CD4-positive, alpha-beta memory T cell (primary cell): Measurements from ENCODE around the gene GEN1. TPM values are rescaled to one million over a fixed set of nuclear protein-coding genes. Genes with fewer than 3 reads are reported as not detected.
"Not testable (repeated sequence)": the region's sequence is repeated elsewhere in the genome, so short reads cannot be mapped to it uniquely, and the experiment has no call there.

ENCODE experiments used
- CTCF ChIA-PET: fragments of 350-600 bp; sonication (Branson Sonifier 250); formaldehyde crosslinking; loops from one replicate; lab custom pipeline; 2021; ENCODE audit warnings: inconsistent platforms; ENCODE audit not compliant: partially characterized antibody; lab: Charles Lee
- POLR2A ChIA-PET: fragments of 350-600 bp; sonication (Branson Sonifier 250); formaldehyde crosslinking; loops from one replicate; lab custom pipeline; 2021; ENCODE audit not compliant: partially characterized antibody; lab: Charles Lee
- DNase-seq, 5 donors: peaks; one replicate each; pipeline versions ENCODE4 v3.0.0 to v3.0.0-alpha.2; 2020 to 2022; ENCODE audit warnings: mixed read lengths in 1 of 5
- H3K27ac ChIP-seq: one replicate; pipeline ENCODE4 v1.7.0; 2013; ENCODE audit warnings: low read depth, low read length
- H3K27me3 ChIP-seq: 2 replicates; pipeline ENCODE4 v1.7.0; 2013; ENCODE audit warnings: mild to moderate bottlenecking, low read length, moderate library complexity; ENCODE audit not compliant: insufficient read depth
- H3K36me3 ChIP-seq: 2 replicates; pipeline ENCODE4 v1.7.0; 2013; ENCODE audit warnings: mild to moderate bottlenecking, low read length, moderate library complexity; ENCODE audit not compliant: insufficient read depth
- H3K4me1 ChIP-seq: 2 replicates; pipeline ENCODE4 v1.7.0; 2013; ENCODE audit warnings: mild to moderate bottlenecking, low read length, moderate library complexity; ENCODE audit not compliant: insufficient read depth
- H3K4me3 ChIP-seq, 2 donors: one replicate each; pipeline ENCODE4 v1.7.0; 2013; ENCODE audit warnings: low read length in 2 of 2, mild to moderate bottlenecking in 1 of 2
- H3K9me3 ChIP-seq, 2 donors: one replicate each; pipeline ENCODE4 v1.7.0; 2013; ENCODE audit warnings: low read length in 2 of 2, control low read depth in 1 of 2; ENCODE audit not compliant: control insufficient read depth in 1 of 2
- H3K27ac Mint-ChIP-seq, 7 donors: one replicate each; pipeline ENCODE4 v1.8.0; 2020 to 2021; ENCODE audit warnings: mixed read lengths in 7 of 7, mild to moderate bottlenecking in 6 of 7, inconsistent platforms in 3 of 7, moderate library complexity in 3 of 7
- H3K27me3 Mint-ChIP-seq, 2 donors: one replicate each; pipeline ENCODE4 v1.8.0; 2020 to 2021; ENCODE audit warnings: mixed read lengths in 2 of 2
- H3K36me3 Mint-ChIP-seq, 2 donors: one replicate each; pipeline ENCODE4 v1.8.0; 2020 to 2021; ENCODE audit warnings: mixed read lengths in 2 of 2, inconsistent platforms in 1 of 2, mild to moderate bottlenecking in 1 of 2
- H3K4me1 Mint-ChIP-seq, 4 donors: one replicate each; pipeline ENCODE4 v1.8.0; 2020 to 2021; ENCODE audit warnings: mixed read lengths in 4 of 4, mild to moderate bottlenecking in 1 of 4
- H3K4me3 Mint-ChIP-seq, 8 donors: one replicate each; pipeline ENCODE4 v1.8.0; 2020 to 2021; ENCODE audit warnings: mixed read lengths in 8 of 8, mild to moderate bottlenecking in 7 of 8, moderate library complexity in 6 of 8, inconsistent platforms in 3 of 8
- H3K9me3 Mint-ChIP-seq, 8 donors: one replicate each; pipeline ENCODE4 v1.8.0; 2020 to 2021; ENCODE audit warnings: mixed read lengths in 8 of 8, mild to moderate bottlenecking in 5 of 8, inconsistent platforms in 3 of 8, moderate library complexity in 1 of 8
- intact Hi-C: fragments of 100-400 bp; cut with micrococcal nuclease; formaldehyde crosslinking; loops from one replicate; pipeline ENCODE4 v1.15.1; 2023
- polyA plus RNA-seq, 2 donors: library from polyadenylated mRNA; unstranded; fragments of 300-500 nt; fragmentation: Illumina TruSeq; gene quantifications; one replicate each; pipeline ENCODE4 v1.2.3, GENCODE V29; 2021
- total RNA-seq, 2 experiments: library from RNA; stranded (reverse); gene quantifications; one replicate each; pipeline ENCODE4 v1.2.3, GENCODE V29; 2021

The GEN1 gene
- total and polyA plus RNA-seq, 4 experiments from 2014 or later, result 0.22 to 6.2 (median 3.4) TPM

DNA sequence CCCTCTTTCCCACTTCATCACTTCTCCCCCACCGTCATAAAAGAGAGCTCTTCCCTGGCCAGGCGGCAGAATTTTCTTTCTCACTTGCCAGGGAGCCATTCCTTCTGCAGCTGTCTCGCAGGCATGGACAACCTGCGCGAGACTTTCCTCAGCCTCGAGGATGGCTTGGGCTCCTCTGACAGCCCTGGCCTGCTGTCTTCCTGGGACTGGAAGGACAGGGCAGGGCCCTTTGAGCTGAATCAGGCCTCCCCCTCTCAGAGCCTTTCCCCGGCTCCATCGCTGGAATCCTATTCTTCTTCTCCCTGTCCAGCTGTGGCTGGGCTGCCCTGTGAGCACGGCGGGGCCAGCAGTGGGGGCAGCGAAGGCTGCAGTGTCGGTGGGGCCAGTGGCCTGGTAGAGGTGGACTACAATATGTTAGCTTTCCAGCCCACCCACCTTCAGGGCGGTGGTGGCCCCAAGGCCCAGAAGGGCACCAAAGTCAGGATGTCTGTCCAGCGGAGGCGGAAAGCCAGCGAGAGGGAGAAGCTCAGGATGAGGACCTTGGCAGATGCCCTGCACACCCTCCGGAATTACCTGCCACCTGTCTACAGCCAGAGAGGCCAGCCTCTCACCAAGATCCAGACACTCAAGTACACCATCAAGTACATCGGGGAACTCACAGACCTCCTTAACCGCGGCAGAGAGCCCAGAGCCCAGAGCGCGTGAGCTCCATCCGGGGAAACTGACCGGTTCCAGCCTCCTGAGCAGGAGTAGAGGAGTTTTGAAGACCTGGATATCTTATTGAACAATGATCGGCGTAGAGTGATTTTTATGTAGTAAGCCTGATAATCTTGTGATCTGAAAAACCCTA, 62.7 kb downstream of the GEN1 start, which contains the start of gene MSGN1:
Gene MSGN1 (plus strand): TSS at position 65 of the 850 bp plus-strand sequence. CDS start 59 bp downstream, at position 124.
- H3K27ac ChIP-seq, result no peak within 1 kb of the TSS
- H3K27me3 Mint-ChIP-seq, result peaks cover 5 to 17% of the 10 kb centered on the region in 2 donors

DNA sequence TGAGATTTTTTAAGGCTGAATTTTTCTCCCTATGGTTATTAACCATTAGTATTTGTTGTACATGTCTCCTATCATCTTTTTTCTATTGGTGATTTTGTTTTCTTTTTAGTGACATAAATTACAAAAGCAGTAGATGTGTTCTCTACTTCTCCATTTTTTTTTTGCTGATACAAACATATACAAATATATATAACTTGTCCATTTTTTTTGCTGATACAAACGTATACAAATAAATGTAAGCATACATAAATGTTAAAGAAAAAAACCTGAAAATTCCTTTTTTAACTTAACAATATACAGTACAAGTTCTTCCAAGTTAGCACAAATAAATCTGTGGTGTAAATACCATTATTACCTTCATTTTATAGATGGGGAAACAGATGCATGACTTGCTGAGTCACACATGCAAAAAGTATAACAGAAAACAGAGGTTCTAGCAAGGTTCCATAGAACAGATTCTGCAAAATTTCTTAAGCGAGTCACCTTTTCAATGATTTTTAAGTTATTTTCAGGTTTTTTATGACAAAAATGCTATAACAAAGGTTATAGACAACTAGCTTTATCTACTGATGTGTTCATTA, 64.4 kb downstream of the GEN1 start:
- H3K9me3 ChIP-seq, result no peaks in the 10 kb centered on the region
- ChIA-PET POLR2A (no interaction called here), CTCF (no interaction called here)
- Mint-ChIP-seq H3K4me3 (no peak overlapping the region), H3K4me1 (no peaks in the 10 kb centered on the region), H3K9me3 (no peaks in the 10 kb centered on the region), H3K27ac (no peak overlapping the region), H3K36me3 (no peaks in the 10 kb centered on the region), H3K27me3 (peaks cover 9 to 14% of the 10 kb centered on the region in 2 donors)
- no peaks in the 10 kb centered on the region for H3K27me3 ChIP-seq
- H3K4me1 ChIP-seq, result no peaks in the 10 kb centered on the region
- H3K36me3 ChIP-seq, result no peaks in the 10 kb centered on the region
- no peak overlapping the region for H3K27ac ChIP-seq
- intact Hi-C loops, result no loop called here
- no peak overlapping the region for H3K4me3 ChIP-seq
- no peak for DNase-seq

More for the DNA sequence above, 62.7 kb downstream of the GEN1 start, which contains the start of gene MSGN1:
- H3K4me3 Mint-ChIP-seq, result no peak within 1 kb of the TSS
- Histone ChIP-seq H3K4me1 (no peaks in the 10 kb centered on the region), H3K36me3 (no peaks in the 10 kb centered on the region), H3K27me3 (no peaks in the 10 kb centered on the region), H3K4me3 (no peak within 1 kb of the TSS), H3K9me3 (no peaks in the 10 kb centered on the region)
- no peak within 1 kb of the TSS for H3K27ac Mint-ChIP-seq
- POLR2A ChIA-PET, result no interaction called here
- intact Hi-C loops, result no loop called here
- H3K4me1 Mint-ChIP-seq, result no peaks in the 10 kb centered on the region
- DNase-seq, result no peak
- no peaks in the 10 kb centered on the region for H3K36me3 Mint-ChIP-seq
- CTCF ChIA-PET, result interaction anchor here (1.4 kb wide), 1 partner anchor 11 kb away, joined by 3 read pairs; no protein-coding TSS in a partner anchor
- H3K9me3 Mint-ChIP-seq, result no peaks in the 10 kb centered on the region

DNA sequence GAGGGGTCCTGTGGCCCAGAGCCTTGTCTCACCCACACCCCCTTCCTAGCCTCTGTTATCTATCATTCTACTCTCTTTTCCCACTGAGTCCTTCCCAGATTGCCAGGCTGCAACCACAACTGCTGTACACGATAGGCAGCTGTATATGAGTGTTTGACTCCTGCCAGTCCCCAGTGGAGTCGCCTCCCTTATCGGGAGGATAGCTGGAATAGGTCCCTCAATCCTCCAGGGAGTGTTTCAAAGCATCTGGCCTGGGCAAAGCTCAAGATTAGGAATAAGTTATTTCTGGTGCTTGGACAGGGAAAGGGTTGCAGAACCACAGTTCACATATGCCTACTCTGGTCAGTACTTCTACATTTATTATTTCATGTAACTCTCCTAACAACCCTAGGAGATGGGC, 67.1 kb downstream of the GEN1 start:
- Mint-ChIP-seq H3K4me1 (no peaks in the 10 kb centered on the region), H3K27ac (no peak overlapping the region), H3K9me3 (peaks cover 0 to 2% (median 0%) of the 10 kb centered on the region in 8 donors), H3K27me3 (peaks cover 12 to 18% of the 10 kb centered on the region in 2 donors), H3K36me3 (no peaks in the 10 kb centered on the region), H3K4me3 (no peak overlapping the region)
- Histone ChIP-seq H3K4me3 (no peak overlapping the region), H3K36me3 (no peaks in the 10 kb centered on the region), H3K9me3 (no peaks in the 10 kb centered on the region), H3K27ac (no peak overlapping the region), H3K27me3 (no peaks in the 10 kb centered on the region), H3K4me1 (no peaks in the 10 kb centered on the region)
- POLR2A ChIA-PET, result no interaction called here
- CTCF ChIA-PET, result interaction anchor here (0.8 to 1.3 kb wide), 2 partner anchors 9 to 12 kb away, joined by 3 read pairs; no protein-coding TSS in a partner anchor
- DNase-seq, result no peak
- intact Hi-C loops, result no loop called here

DNA sequence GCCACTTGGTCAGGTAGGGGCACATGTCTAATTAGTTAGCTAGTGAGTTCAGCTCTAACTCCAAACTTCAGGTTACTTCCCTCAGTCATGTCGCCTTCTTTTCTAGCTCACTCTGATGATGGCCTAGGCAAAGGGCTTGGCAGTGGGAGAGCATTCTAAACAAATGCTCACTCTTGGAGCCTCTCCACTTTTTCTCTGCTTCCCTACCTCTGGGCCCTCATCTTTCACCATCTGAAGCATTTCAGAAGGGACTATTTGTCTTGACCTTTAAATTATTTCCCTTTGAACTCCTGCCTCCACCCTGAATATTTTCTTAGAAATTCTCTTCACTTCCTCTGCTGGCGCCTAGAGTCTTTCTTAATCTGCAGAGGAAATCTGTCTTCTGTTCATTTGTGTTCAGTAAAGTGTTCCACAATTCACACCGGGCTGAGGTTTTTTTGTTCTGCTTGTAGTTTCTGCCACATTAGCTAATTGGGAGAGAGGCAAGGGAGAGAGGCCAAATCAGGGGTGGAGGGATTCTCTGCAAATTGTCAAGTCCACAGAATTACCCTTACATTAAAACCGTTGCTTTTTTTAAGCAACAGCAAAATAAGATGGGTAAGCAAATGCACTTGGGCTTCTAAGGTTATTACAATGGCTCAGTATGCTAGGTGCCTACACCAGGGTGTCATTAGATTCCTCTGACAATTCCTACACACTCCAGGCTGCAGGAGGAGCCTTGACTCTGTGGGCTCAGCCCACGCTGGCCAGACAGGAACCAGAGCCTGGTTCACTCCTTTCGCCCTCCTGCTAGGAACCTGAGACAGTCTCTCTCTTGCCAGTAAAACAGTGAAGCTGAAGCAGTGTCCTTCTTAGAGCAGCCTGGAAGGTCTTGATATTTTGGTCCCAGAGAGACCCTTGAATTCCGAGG, 67.9 kb downstream of the GEN1 start:
- no peak overlapping the region for H3K27ac ChIP-seq
- H3K27ac Mint-ChIP-seq, result no peak overlapping the region
- peaks cover 14 to 21% of the 10 kb centered on the region in 2 donors for H3K27me3 Mint-ChIP-seq
- H3K4me3 Mint-ChIP-seq, result no peak overlapping the region
- H3K9me3 ChIP-seq, result no peaks in the 10 kb centered on the region
- intact Hi-C loops, result no loop called here
- no peaks in the 10 kb centered on the region for H3K36me3 Mint-ChIP-seq
- no peaks in the 10 kb centered on the region for H3K36me3 ChIP-seq
- CTCF ChIA-PET, result no interaction called here
- POLR2A ChIA-PET, result no interaction called here
- DNase-seq, result no peak
- no peak overlapping the region for H3K4me3 ChIP-seq
- H3K4me1 Mint-ChIP-seq, result no peaks in the 10 kb centered on the region
- H3K27me3 ChIP-seq, result no peaks in the 10 kb centered on the region
- H3K4me1 ChIP-seq, result no peaks in the 10 kb centered on the region
- H3K9me3 Mint-ChIP-seq, result peaks cover 0 to 2% (median 0%) of the 10 kb centered on the region in 8 donors

DNA sequence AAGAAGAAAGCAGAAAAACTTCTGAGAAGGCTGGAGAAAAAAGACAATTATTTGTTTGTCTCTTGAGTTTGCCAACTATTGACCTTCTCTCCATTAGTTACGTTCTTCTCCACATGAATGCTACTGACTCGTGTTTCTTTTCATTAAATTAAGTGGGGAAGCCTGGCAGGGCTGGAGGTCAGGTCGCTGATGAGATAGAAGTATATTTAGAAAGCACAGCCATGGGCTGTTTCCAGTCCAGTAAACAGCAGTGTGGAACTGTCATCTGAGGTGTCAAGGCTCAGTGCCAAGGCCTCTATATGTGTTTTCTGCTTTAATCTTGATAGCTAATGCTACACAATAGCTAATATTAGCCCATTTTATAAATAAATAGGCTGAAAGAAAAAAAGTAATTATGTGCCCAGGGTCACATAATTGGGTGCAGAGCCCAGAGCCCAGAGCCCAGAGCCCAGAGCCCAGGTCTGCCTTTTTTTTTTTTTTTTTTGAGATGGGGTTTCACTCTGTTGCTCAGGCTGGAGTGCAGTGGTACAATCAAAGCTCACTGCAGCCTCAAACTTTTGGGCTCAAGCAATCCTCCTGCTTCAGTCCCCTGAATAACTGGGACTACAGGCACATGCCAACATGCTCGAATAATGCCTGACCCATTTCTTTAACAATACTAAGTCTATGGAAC, 68.6 kb downstream of the GEN1 start:
- ChIA-PET POLR2A (no interaction called here), CTCF (no interaction called here)
- no peaks in the 10 kb centered on the region for H3K4me1 ChIP-seq
- Mint-ChIP-seq H3K27ac (no peak overlapping the region), H3K4me1 (no peaks in the 10 kb centered on the region), H3K27me3 (peaks cover 14 to 19% of the 10 kb centered on the region in 2 donors), H3K36me3 (no peaks in the 10 kb centered on the region), H3K9me3 (peaks cover 0 to 2% (median 0%) of the 10 kb centered on the region in 8 donors), H3K4me3 (no peak overlapping the region)
- no peaks in the 10 kb centered on the region for H3K9me3 ChIP-seq
- intact Hi-C loops, result no loop called here
- no peak overlapping the region for H3K27ac ChIP-seq
- H3K36me3 ChIP-seq, result no peaks in the 10 kb centered on the region
- H3K27me3 ChIP-seq, result no peaks in the 10 kb centered on the region
- H3K4me3 ChIP-seq, result no peak overlapping the region
- DNase-seq, result no peak

DNA sequence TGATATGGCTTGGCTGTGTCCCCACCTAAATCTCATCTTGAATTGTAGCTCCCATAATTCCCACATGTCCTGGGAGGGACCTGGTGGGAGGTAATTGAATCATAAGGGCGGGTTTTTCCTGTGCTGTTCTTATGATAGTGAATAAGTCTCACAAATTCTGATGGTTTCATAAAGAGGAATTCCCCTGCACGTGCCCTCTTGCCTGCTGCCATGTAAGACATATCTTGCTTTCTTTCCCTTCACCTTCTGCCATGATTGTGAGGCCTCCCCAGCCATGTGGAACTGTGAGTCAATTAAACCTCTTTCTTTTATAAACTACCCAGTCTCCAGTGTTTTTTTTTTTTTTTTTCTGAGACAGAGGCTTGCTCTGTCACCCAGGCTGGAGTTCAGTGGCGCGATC, 69.7 kb downstream of the GEN1 start:
- DNase-seq, H3K9me3 Mint-ChIP-seq, H3K36me3 Mint-ChIP-seq, H3K36me3 ChIP-seq, H3K4me1 Mint-ChIP-seq, H3K4me3 Mint-ChIP-seq, H3K27ac ChIP-seq, H3K4me3 ChIP-seq, H3K9me3 ChIP-seq, intact Hi-C loops, H3K4me1 ChIP-seq, H3K27ac Mint-ChIP-seq, H3K27me3 ChIP-seq, CTCF ChIA-PET, POLR2A ChIA-PET: not testable (repeated sequence)
- peaks cover 16 to 20% of the 10 kb centered on the region in 2 donors for H3K27me3 Mint-ChIP-seq
